H1 (cell line): Measurements from ENCODE around the gene IKZF3. TPM values are rescaled to one million over a fixed set of nuclear protein-coding genes. Genes with fewer than 3 reads are reported as not detected.

Experiments used
- CTCF ChIA-PET: fragments of 300-600 bp; sonication (Branson Sonifier 250); formaldehyde crosslinking; loops from one replicate; lab custom pipeline; 2021; ENCODE audit not compliant: partially characterized antibody; lab: Charles Lee
- POLR2A ChIA-PET: fragments of 300-600 bp; sonication (Branson Sonifier 250); formaldehyde crosslinking; loops from one replicate; lab custom pipeline; 2021; ENCODE audit warnings: inconsistent platforms; ENCODE audit not compliant: partially characterized antibody; lab: Charles Lee
- DNase-seq, 2 experiments: peaks; one replicate each; pipeline versions ENCODE4 v3.0.0 to v3.0.0-alpha.2; 2010 to 2022; ENCODE audit warnings: low spot score in 2 of 2, low read depth in 1 of 2, mixed read lengths in 1 of 2
- FAIRE-seq: peaks from 2 replicates; lab custom pipeline; 2011; peaks lifted over from hg19 to GRCh38; lab: Jason Lieb, UNC
- H2AFZ ChIP-seq: 2 replicates; pipeline ENCODE4 v1.8.1; 2012; ENCODE audit warnings: low read length, inconsistent platforms
- H2AK5ac ChIP-seq: 2 replicates; pipeline ENCODE4 v1.6.1; 2013; ENCODE audit warnings: low read depth, low read length
- H2BK120ac ChIP-seq: replicated peaks from 2 replicates; pipeline ENCODE3; 2013; ENCODE audit warnings: low read depth, low read length, inconsistent platforms
- H2BK12ac ChIP-seq: 2 replicates; pipeline ENCODE4 v1.6.1; 2013; ENCODE audit warnings: low read depth, low read length
- H2BK15ac ChIP-seq: 2 replicates; pipeline ENCODE4 v1.6.1; 2013; ENCODE audit warnings: low read length
- H2BK20ac ChIP-seq: 2 replicates; pipeline ENCODE4 v1.6.1; 2013; ENCODE audit warnings: low read length
- H2BK5ac ChIP-seq: 2 replicates; pipeline ENCODE4 v1.6.1; 2013; ENCODE audit warnings: low read depth, low read length
- H3K14ac ChIP-seq: 2 replicates; pipeline ENCODE4 v1.6.1; 2013; ENCODE audit warnings: inconsistent platforms; ENCODE audit not compliant: insufficient read length
- H3K18ac ChIP-seq: 2 replicates; pipeline ENCODE4 v1.6.1; 2013; ENCODE audit warnings: low read length; ENCODE audit errors: extremely low read depth
- H3K23ac ChIP-seq: 2 replicates; pipeline ENCODE4 v1.6.1; 2013; ENCODE audit warnings: inconsistent platforms; ENCODE audit not compliant: insufficient read length
- H3K23me2 ChIP-seq: 2 replicates; pipeline ENCODE4 v1.6.1; 2013; ENCODE audit warnings: low read depth, low read length
- H3K27ac ChIP-seq: 2 replicates; pipeline ENCODE4 v1.6.1; 2011; ENCODE audit warnings: low read depth, low read length, inconsistent platforms
- H3K27me3 ChIP-seq, 4 experiments: replicated peaks in 1 of 4; 1 replicate in 1 of 4; 2 replicates in 3 of 4; pipeline versions ENCODE4 v1.6.1 to v1.8.1; 2011 to 2013; ENCODE audit warnings: low read length in 3 of 4, mild to moderate bottlenecking in 3 of 4, inconsistent platforms in 2 of 4, mixed read lengths in 2 of 4, moderate library complexity in 1 of 4; ENCODE audit not compliant: control insufficient read depth in 3 of 4, insufficient read depth in 3 of 4; ENCODE audit errors: extremely low read depth in 1 of 4
- H3K36me3 ChIP-seq, 4 experiments: 2 replicates each; pipeline versions ENCODE4 v1.6.1 to v1.8.1; 2011 to 2013; ENCODE audit warnings: mild to moderate bottlenecking in 4 of 4, low read length in 3 of 4, moderate library complexity in 2 of 4, control low read depth in 1 of 4, inconsistent platforms in 1 of 4; ENCODE audit not compliant: insufficient read depth in 4 of 4, control insufficient read depth in 2 of 4
- H3K4ac ChIP-seq: replicated peaks from 2 replicates; pipeline ENCODE3; 2013; ENCODE audit warnings: low read length, low read depth, mixed read lengths, inconsistent platforms; ENCODE audit not compliant: insufficient read length
- H3K4me1 ChIP-seq, 4 experiments: replicated peaks in 1 of 4; 1 replicate in 1 of 4; 2 replicates in 3 of 4; pipeline versions ENCODE4 v1.6.1 to v1.8.1; 2011 to 2013; ENCODE audit warnings: low read length in 3 of 4, inconsistent platforms in 2 of 4, mixed read lengths in 1 of 4; ENCODE audit not compliant: insufficient read depth in 4 of 4, control insufficient read depth in 3 of 4
- H3K4me2 ChIP-seq, 2 experiments: 2 replicates each; pipeline versions ENCODE4 v1.6.1 to v1.8.1; 2011 to 2013; ENCODE audit warnings: low read depth in 2 of 2, low read length in 2 of 2, control low read depth in 1 of 2, inconsistent platforms in 1 of 2, mild to moderate bottlenecking in 1 of 2; ENCODE audit not compliant: insufficient read depth in 1 of 2
- H3K4me3 ChIP-seq, 4 experiments: fragments of 200-600, 300-600 bp in 1 of 4; sonication (generic), shearing (Covaris generic), sonication (Bioruptor Twin) in 1 of 4; 2 replicates each; pipeline versions ENCODE4 v1.5.1 to v1.8.1; 2011 to 2016; ENCODE audit warnings: low read length in 4 of 4, low read depth in 3 of 4, control low read depth in 2 of 4, inconsistent platforms in 2 of 4, mild to moderate bottlenecking in 2 of 4, mixed read lengths in 1 of 4, moderate library complexity in 1 of 4; ENCODE audit not compliant: insufficient read depth in 2 of 4; ENCODE audit errors: extremely low read depth in 1 of 4
- H3K56ac ChIP-seq: replicated peaks from 2 replicates; pipeline ENCODE3; 2013; ENCODE audit warnings: low read depth, mild to moderate bottlenecking, mixed read lengths, low read length, inconsistent platforms; ENCODE audit not compliant: insufficient read length
- H3K79me1 ChIP-seq: 2 replicates; pipeline ENCODE4 v1.6.1; 2013; ENCODE audit warnings: low read depth, low read length, control low read depth
- H3K79me2 ChIP-seq, 2 experiments: 2 replicates each; pipeline versions ENCODE4 v1.6.1 to v1.8.1; 2012 to 2013; ENCODE audit warnings: low read length in 2 of 2, mild to moderate bottlenecking in 2 of 2, inconsistent platforms in 1 of 2; ENCODE audit not compliant: insufficient read depth in 2 of 2, control insufficient read depth in 1 of 2
- H3K9ac ChIP-seq, 4 experiments: replicated peaks in 1 of 4; 1 replicate in 1 of 4; 2 replicates in 3 of 4; pipeline versions ENCODE4 v1.6.1 to v1.8.1; 2011 to 2013; ENCODE audit warnings: low read depth in 3 of 4, low read length in 3 of 4, control low read depth in 2 of 4, mild to moderate bottlenecking in 2 of 4, moderate library complexity in 2 of 4, inconsistent platforms in 1 of 4; ENCODE audit errors: extremely low read depth in 1 of 4
- H3K9me3 ChIP-seq, 2 experiments: 2 replicates each; pipeline versions ENCODE4 v1.6.1 to v1.8.1; 2012 to 2013; ENCODE audit warnings: mild to moderate bottlenecking in 2 of 2, moderate library complexity in 2 of 2, control low read depth in 1 of 2, inconsistent platforms in 1 of 2, low read depth in 1 of 2, low read length in 1 of 2, mixed read lengths in 1 of 2; ENCODE audit not compliant: insufficient read depth in 2 of 2
- H4K20me1 ChIP-seq, 2 experiments: replicated peaks in 1 of 2; 2 replicates each; pipeline versions ENCODE3 to v1.8.1; 2011 to 2013; ENCODE audit warnings: inconsistent platforms in 2 of 2, low read length in 2 of 2, mild to moderate bottlenecking in 1 of 2; ENCODE audit not compliant: insufficient read depth in 2 of 2, control insufficient read depth in 1 of 2
- H4K5ac ChIP-seq: 2 replicates; pipeline ENCODE4 v1.6.1; 2013; ENCODE audit warnings: low read length, low read depth, mixed read lengths, inconsistent platforms; ENCODE audit not compliant: insufficient read length
- H4K8ac ChIP-seq: 2 replicates; pipeline ENCODE4 v1.8.0; 2013; ENCODE audit warnings: mild to moderate bottlenecking, moderate library complexity, low read length, inconsistent platforms; ENCODE audit not compliant: insufficient read depth; ENCODE audit errors: extremely low read depth
- H4K91ac ChIP-seq: replicated peaks from 2 replicates; pipeline ENCODE3; 2013; ENCODE audit warnings: low read length, mixed read lengths, inconsistent platforms; ENCODE audit not compliant: insufficient read length
- BRCA1 ChIP-seq: IDR thresholded peaks from 2 replicates; pipeline ENCODE4 v1.6.1; 2012; ENCODE audit warnings: low read depth, low read length, improper control_type of control experiment
- CBX5 ChIP-seq: fragments of 300-800, 300-1000 bp; sonication (generic); IDR thresholded peaks from 2 replicates; pipeline ENCODE4 v1.7.1; 2016; ENCODE audit warnings: antibody characterized with exemption, low read length, low read depth
- CREB1 ChIP-seq: IDR thresholded peaks from 2 replicates; pipeline ENCODE4 v1.6.1; 2012; ENCODE audit warnings: inconsistent platforms
- EZH2 ChIP-seq: fragments of 200-600 bp; sonication (generic); IDR thresholded peaks from 2 replicates; pipeline ENCODE4 v1.7.1; 2012; ENCODE audit warnings: low read depth, mild to moderate bottlenecking, moderate library complexity, low read length, inconsistent platforms; ENCODE audit not compliant: severe bottlenecking
- MAX ChIP-seq: IDR thresholded peaks from 2 replicates; pipeline ENCODE4 v1.6.1; 2012; ENCODE audit warnings: inconsistent platforms
- PHF8 ChIP-seq: fragments of 200-600 bp; sonication (generic); conservative IDR thresholded peaks from 2 replicates; pipeline ENCODE4 v1.7.1; 2012; ENCODE audit warnings: low read depth, mild to moderate bottlenecking, inconsistent platforms, low read length, moderate library complexity
- POLR2A ChIP-seq, 2 experiments: IDR thresholded peaks; 1 replicate in 1 of 2; 2 replicates in 1 of 2; pipeline ENCODE4 v1.6.1; 2011; ENCODE audit warnings: low read depth in 2 of 2, low read length in 2 of 2, mild to moderate bottlenecking in 2 of 2; ENCODE audit errors: control extremely low read depth in 1 of 2
- RAD21 ChIP-seq, 2 experiments: IDR thresholded peaks in 1 of 2; conservative IDR thresholded peaks in 1 of 2; 2 replicates each; pipeline ENCODE4 v1.6.1; 2011; ENCODE audit warnings: low read depth in 2 of 2, low read length in 2 of 2, improper control_type of control experiment in 1 of 2, inconsistent platforms in 1 of 2, mild to moderate bottlenecking in 1 of 2, moderate library complexity in 1 of 2
- RXRA ChIP-seq: IDR thresholded peaks from 2 replicates; pipeline ENCODE4 v1.6.1; 2011; ENCODE audit warnings: low read depth, mild to moderate bottlenecking, low read length, moderate library complexity; ENCODE audit not compliant: insufficient read depth
- SIX5 ChIP-seq: IDR thresholded peaks from 2 replicates; pipeline ENCODE4 v1.6.1; 2011; ENCODE audit warnings: mild to moderate bottlenecking, low read depth, low read length
- TAF1 ChIP-seq: IDR thresholded peaks from 2 replicates; pipeline ENCODE4 v1.6.1; 2011; ENCODE audit warnings: mild to moderate bottlenecking, low read depth, low read length
- WGBS, 2 experiments: shearing (Covaris generic) in 1 of 2; methylation state at CpG; one replicate each; pipeline versions ENCODE4 v1.1.6 to v1.1.7; 2013 to 2015; ENCODE audit warnings: low lambda C conversion rate in 2 of 2, mixed read lengths in 2 of 2, inconsistent platforms in 1 of 2, low coverage in 1 of 2, missing lambda C conversion rate in 1 of 2; ENCODE audit not compliant: insufficient replicate concordance in 2 of 2, insufficient coverage in 1 of 2, insufficient read length in 1 of 2; ENCODE audit errors: extremely low coverage in 1 of 2, missing lambda C conversion rate in 1 of 2; 5-methylcytosine and 5-hydroxymethylcytosine counted together
- polyA plus RNA-seq, 7 experiments: library from polyadenylated mRNA; depleted of rRNA in 3 of 7; stranded (reverse) in 5 of 7; unstranded in 2 of 7; fragments of >200 nt in 5 of 7; fragments of 200-250 nt in 2 of 7; gene quantifications; 1 replicate in 5 of 7; 2 replicates in 1 of 7; 4 replicates in 1 of 7; pipeline versions ENCODE4 v1.2.1 to v1.2.3, GENCODE V29; 2011 to 2013; ENCODE audit warnings: missing spikeins in 2 of 7, mixed read lengths in 2 of 7
- total RNA-seq: library from RNA; stranded (reverse); fragmentation: NEBNext Ultra II Directional; extraction: Animal tissue kit (Norgen Biotek cat#: 25700); gene quantifications from 2 replicates; pipeline ENCODE4 v1.2.1, GENCODE V29; 2021
- TF ChIP-seq, protein P1 (sequence below): IDR thresholded peaks from 2 replicates; pipeline ENCODE4 v1.6.1; 2012; ENCODE audit warnings: inconsistent platforms

The IKZF3 gene
- total and polyA plus RNA-seq, 2 of the 8 experiments (the other 6 are each of a cell fraction or from before 2014, with no cell fraction given), result 0.23 to 0.56 TPM

DNA sequence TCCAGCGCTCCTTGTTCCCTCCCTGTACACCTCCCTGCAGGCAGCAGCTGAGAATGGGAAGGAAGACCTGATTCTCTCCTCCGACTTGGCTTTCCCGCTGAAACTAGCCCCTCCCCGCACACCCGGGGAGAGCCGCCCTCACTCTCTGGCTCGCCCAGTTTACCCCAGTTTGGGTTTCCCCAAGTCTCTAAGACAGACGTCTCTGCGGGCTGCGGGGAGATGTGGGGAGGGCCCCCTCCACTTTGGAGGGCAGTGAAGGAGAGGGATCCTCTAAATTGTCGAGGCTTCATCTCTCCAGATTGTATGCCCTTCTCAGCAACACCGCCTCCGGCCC is 125.6 kb downstream of the IKZF3 start:
- Histone ChIP-seq H2BK120ac (no peak overlapping the region), H4K91ac (no peak overlapping the region), H3K36me3 (peaks cover 4 to 12% (median 6%) of the 10 kb centered on the region in 4 experiments; a peak in 5 of 8 replicates), H3K23ac (no peak overlapping the region), H3K14ac (no peak overlapping the region), H2AFZ (no peak overlapping the region), H3K9me3 (no peaks in the 10 kb centered on the region), H3K9ac (peak overlapping the region; percentile 64 to 83 (median 80)), H3K27me3 (no peaks in the 10 kb centered on the region), H3K4ac (no peak overlapping the region), H3K4me1 (peaks cover 5 to 31% (median 23%) of the 10 kb centered on the region in 4 experiments), H4K8ac (peak overlapping the region; percentile 20; the same call in 1 of the 2 replicates), H4K20me1 (no peaks in the 10 kb centered on the region), H3K79me2 (peaks cover 0 to 16% of the 10 kb centered on the region in 2 experiments; a peak in 2 of 4 replicates), H3K4me2 (peak overlapping the region; percentile 83 to 96), H3K4me3 (peak overlapping the region; percentile 54 to 86 (median 82)), H3K18ac (peak overlapping the region; percentile 62), H2BK12ac (no peak overlapping the region), H4K5ac (peak overlapping the region; percentile 5), H3K56ac (peak overlapping the region; percentile 4), H2BK5ac (peak overlapping the region; percentile 66; the same call in 1 of the 2 replicates), H2BK20ac (no peak overlapping the region), H2AK5ac (no peak overlapping the region), H3K23me2 (peaks cover 23% of the 10 kb centered on the region), H3K79me1 (peaks cover 9% of the 10 kb centered on the region), H3K27ac (peak overlapping the region; percentile 61; the same call in 1 of the 2 replicates), H2BK15ac (peak overlapping the region; percentile 46; the same call in 1 of the 2 replicates)
- DNase-seq (peak in 1 of 2 experiments; percentile 78), FAIRE-seq (no peak)
- POLR2A ChIA-PET, result interaction anchor here (0.7 to 2.3 kb wide), 7 partner anchors 9 to 68 kb away, joined by 3 to 43 read pairs (median 5); partner anchors contain the start of gene MIEN1
- CTCF ChIA-PET, result interaction anchor here (2.3 kb wide), 1 partner anchor 8 kb away, joined by 23 read pairs; the partner anchor contains the start of gene MIEN1
- 0% methylated on average over 12 of the region's 13 CpGs; no CpG with 5 or more reads in 1 of the 2 experiments for WGBS, 2 experiments
- 0 out of 3 replicates have a peak, but pooled peaks of 1 of the 2 experiments have one; percentile 4 for TF ChIP-seq POLR2A (IDR thresholded peaks at IDR 0.05; ENCODE audit: control extremely low read depth in 1 of 2, low read depth in 2 of 2, low read length in 2 of 2)
- no peak for TF ChIP-seq PHF8
- TF ChIP-seq RAD21 (IDR thresholded peaks at IDR 0.05 in 1 of 2, conservative IDR thresholded peaks at IDR 0.05 in 1 of 2; ENCODE audit: low read depth in 2 of 2, low read length in 2 of 2), result no peak
- no peak for TF ChIP-seq CREB1
- peak; percentile 63 for TF ChIP-seq TAF1
- no peak for TF ChIP-seq MAX
- no peak for TF ChIP-seq CBX5
- no peak for TF ChIP-seq SIX5
- no peak for TF ChIP-seq EZH2
- TF ChIP-seq, protein P1, sequence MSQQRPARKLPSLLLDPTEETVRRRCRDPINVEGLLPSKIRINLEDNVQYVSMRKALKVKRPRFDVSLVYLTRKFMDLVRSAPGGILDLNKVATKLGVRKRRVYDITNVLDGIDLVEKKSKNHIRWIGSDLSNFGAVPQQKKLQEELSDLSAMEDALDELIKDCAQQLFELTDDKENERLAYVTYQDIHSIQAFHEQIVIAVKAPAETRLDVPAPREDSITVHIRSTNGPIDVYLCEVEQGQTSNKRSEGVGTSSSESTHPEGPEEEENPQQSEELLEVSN, result 0 out of 2 replicates have a peak, but pooled peaks have one; percentile 41
- TF ChIP-seq RXRA, result no peak
- TF ChIP-seq BRCA1, result no peak
